ENCODE data around the gene SH2D3C.

- TF ChIP-seq CTCF (IDR thresholded peaks at IDR 0.05) (no peak), POLR2A (IDR thresholded peaks at IDR 0.05) (no peak), POLR2AphosphoS5 (IDR thresholded peaks at IDR 0.05) (no peak)
These were observed 3.3 kb upstream of the SH2D3C start for GRCh38 chr9:127781806-127782205.

Data from sigmoid colon (tissue), 4 donors.